Uterus (tissue), 4 donors: ENCODE measurements around the gene PCSK4. TPM values are rescaled to one million over a fixed set of nuclear protein-coding genes. Genes with fewer than 3 reads are reported as not detected.

Experiments used
- DNase-seq, 2 donors: peaks; one replicate each; pipeline ENCODE4 v3.0.0-alpha.2; 2019 to 2020
- H3K27ac ChIP-seq, 2 donors: fragments of 200-600 bp; sonication (generic); 1 replicate in 1 of 2; 2 replicates in 1 of 2; pipeline ENCODE4 v1.5.1; 2016 to 2018
- H3K27me3 ChIP-seq, 2 donors: fragments of 200-600 bp; sonication (generic); one replicate each; pipeline ENCODE4 v1.5.1; 2018 to 2019; ENCODE audit warnings: control low read depth in 1 of 2
- H3K36me3 ChIP-seq, 2 donors: fragments of 200-600 bp; sonication (generic); one replicate each; pipeline ENCODE4 v1.5.1; 2019; ENCODE audit warnings: control low read depth in 1 of 2
- H3K4me1 ChIP-seq, 2 donors: fragments of 200-600 bp; sonication (generic); one replicate each; pipeline ENCODE4 v1.5.1; 2018 to 2019; ENCODE audit warnings: control low read depth in 1 of 2
- H3K4me3 ChIP-seq, 2 donors: fragments of 200-600 bp; sonication (generic); 1 replicate in 1 of 2; 2 replicates in 1 of 2; pipeline ENCODE4 v1.5.1; 2018 to 2019; ENCODE audit warnings: mild to moderate bottlenecking in 1 of 2
- H3K9me3 ChIP-seq, 2 donors: fragments of 200-600 bp; sonication (generic); one replicate each; pipeline ENCODE4 v1.5.1; 2019; ENCODE audit warnings: control low read depth in 1 of 2
- POLR2A ChIP-seq, 2 donors: fragments of 450-650 bp; IDR thresholded peaks; one replicate each; pipeline ENCODE4 v1.6.1; 2016; ENCODE audit warnings: antibody characterized with exemption in 2 of 2, mild to moderate bottlenecking in 1 of 2, moderate library complexity in 1 of 2
- intact Hi-C: fragments of 100-400 bp; cut with DNase I; formaldehyde crosslinking; loops from one replicate; pipeline ENCODE4 v1.15.1; 2023; ENCODE audit warnings: low total_unique reads
- total RNA-seq, 4 donors: library from RNA; depleted of rRNA in 3 of 4; stranded (reverse); fragments of >200 nt in 3 of 4; gene quantifications; one replicate each; pipeline versions ENCODE4 v1.1.0 to v1.2.4, GENCODE V29; 2014 to 2023
- TF ChIP-seq, protein P1 (sequence below), 4 experiments: fragments of 200-600 bp in 2 of 4; fragments of 450-650 bp in 2 of 4; sonication (generic) in 2 of 4; IDR thresholded peaks; one replicate each; pipeline ENCODE4 v1.5.1; 2016 to 2019; ENCODE audit warnings: antibody characterized with exemption in 4 of 4, mild to moderate bottlenecking in 2 of 4, moderate library complexity in 1 of 4
- donor health status: DM: yes; HTN: yes; CAD: no.

PCSK4 gene
- total RNA-seq, 4 donors from 2014 or later: under 0.01 to 6.4 (median 4.6) TPM; not detected in 1

DNA sequence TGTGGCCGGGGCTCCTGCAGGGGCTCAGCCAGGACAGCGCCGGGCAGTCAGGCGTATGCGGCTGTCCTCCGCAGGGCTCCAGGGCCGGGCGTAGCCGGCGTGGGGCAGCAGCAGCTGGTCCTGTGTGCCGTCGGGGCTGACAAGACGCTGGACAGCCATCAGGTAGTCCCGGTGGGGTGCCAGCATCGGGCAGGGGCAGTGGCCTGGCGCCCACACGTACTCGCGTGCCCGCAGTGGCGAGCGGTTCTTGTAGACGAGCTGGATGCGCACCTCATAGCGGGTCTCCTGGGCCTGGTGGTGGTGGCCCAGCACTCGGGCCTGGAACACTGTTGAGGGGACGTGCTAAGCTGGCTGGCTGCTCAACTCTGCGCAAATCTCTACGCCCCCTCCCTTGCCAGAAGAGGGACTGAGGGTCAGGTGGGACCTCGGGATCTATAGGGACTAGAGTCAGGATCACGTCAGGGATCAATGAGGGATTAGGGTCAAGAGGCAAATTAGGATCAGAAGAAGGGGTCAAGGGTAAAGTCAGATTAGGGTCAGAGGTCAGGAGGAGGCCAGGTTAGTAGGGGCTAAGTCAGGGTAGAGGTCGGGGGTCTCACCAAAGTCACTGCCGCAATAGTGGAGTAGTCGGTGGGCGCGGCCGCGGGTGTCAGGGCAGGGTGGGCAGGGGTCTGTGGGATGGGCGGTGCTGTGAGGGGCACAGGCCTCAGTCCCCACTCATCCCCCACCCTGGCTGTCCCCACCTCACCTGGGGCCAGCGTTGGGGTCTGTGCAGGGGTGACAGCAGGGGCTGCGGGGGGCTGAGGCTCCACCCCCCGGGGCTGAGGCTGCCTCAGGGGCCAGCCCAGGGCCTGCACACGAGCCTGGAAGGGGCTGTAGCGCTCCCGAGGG, 16.1 kb upstream of the PCSK4 start:
- DNase-seq: no peak
- Histone ChIP-seq H3K27me3 (no peaks in the 10 kb centered on the region), H3K4me3 (no peak overlapping the region), H3K36me3 (no peaks in the 10 kb centered on the region), H3K27ac (no peak overlapping the region), H3K9me3 (no peaks in the 10 kb centered on the region), H3K4me1 (peaks cover 0 to 6% of the 10 kb centered on the region in 2 donors)
- TF ChIP-seq, protein P1, sequence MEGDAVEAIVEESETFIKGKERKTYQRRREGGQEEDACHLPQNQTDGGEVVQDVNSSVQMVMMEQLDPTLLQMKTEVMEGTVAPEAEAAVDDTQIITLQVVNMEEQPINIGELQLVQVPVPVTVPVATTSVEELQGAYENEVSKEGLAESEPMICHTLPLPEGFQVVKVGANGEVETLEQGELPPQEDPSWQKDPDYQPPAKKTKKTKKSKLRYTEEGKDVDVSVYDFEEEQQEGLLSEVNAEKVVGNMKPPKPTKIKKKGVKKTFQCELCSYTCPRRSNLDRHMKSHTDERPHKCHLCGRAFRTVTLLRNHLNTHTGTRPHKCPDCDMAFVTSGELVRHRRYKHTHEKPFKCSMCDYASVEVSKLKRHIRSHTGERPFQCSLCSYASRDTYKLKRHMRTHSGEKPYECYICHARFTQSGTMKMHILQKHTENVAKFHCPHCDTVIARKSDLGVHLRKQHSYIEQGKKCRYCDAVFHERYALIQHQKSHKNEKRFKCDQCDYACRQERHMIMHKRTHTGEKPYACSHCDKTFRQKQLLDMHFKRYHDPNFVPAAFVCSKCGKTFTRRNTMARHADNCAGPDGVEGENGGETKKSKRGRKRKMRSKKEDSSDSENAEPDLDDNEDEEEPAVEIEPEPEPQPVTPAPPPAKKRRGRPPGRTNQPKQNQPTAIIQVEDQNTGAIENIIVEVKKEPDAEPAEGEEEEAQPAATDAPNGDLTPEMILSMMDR (IDR thresholded peaks at IDR 0.05): no peak
- TF ChIP-seq POLR2A (IDR thresholded peaks at IDR 0.05): no peak
- intact Hi-C loops: no loop called here

GRCh38 chr19:1505012-1505411, 14.9 kb upstream of the PCSK4 start:
- TF ChIP-seq, protein P1 (IDR thresholded peaks at IDR 0.05): no peak
- no peak for TF ChIP-seq POLR2A (IDR thresholded peaks at IDR 0.05)
- intact Hi-C loops: no loop called here
- H3K27ac ChIP-seq: no peak overlapping the region
- no peaks in the 10 kb centered on the region for H3K27me3 ChIP-seq
- H3K9me3 ChIP-seq: no peaks in the 10 kb centered on the region
- no peak overlapping the region for H3K4me3 ChIP-seq
- H3K36me3 ChIP-seq: no peaks in the 10 kb centered on the region
- H3K4me1 ChIP-seq: peaks cover 0 to 6% of the 10 kb centered on the region in 2 donors
- no peak for DNase-seq

DNA sequence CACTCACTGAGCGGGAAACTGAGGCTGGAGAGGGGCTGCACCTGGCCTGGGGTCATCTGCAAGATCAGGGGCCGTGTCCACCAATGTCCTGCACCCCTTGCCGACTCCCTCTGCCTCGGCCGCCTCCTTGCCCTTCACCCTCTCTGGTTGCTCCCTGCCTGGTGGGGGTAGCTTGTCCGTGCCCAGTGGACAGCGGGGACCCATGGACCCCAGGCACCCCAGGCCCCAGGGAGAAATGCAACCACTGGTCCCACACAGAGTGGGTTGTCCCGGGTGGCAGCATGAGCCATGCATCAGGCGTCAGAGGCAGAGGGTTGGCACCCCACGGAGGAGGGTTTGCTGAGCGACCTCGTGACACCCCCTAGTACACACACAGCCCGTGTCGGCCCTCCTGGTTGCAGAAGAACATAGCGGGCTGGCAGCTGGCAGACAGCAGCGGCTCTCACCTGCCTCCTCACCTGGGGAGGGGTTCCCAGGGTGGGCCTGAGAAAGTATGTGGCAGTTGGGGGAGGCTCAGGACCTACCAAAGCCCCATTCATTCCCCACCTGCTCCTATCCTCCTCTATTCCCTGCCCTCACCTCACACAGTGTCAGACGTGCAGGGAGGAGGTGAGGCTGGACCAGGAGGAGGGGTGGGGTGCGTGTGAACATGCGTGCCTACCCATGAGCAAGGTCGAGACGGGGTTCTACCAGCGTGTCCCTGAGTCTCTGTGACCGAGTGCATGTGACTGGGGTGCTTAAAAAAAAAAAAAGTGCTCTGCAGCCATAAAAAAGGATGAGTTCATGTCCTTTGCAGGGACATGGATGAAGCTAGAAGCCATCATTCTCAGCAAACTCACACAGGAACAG, 14.0 kb upstream of the PCSK4 start:
- Histone ChIP-seq H3K27ac (no peak overlapping the region), H3K36me3 (no peaks in the 10 kb centered on the region), H3K4me1 (peaks cover 0 to 6% of the 10 kb centered on the region in 2 donors), H3K9me3 (no peaks in the 10 kb centered on the region), H3K4me3 (no peak overlapping the region), H3K27me3 (no peaks in the 10 kb centered on the region)
- TF ChIP-seq, protein P1 (IDR thresholded peaks at IDR 0.05): no peak
- no peak for TF ChIP-seq POLR2A (IDR thresholded peaks at IDR 0.05)
- DNase-seq: no peak
- intact Hi-C loops: no loop called here

- no peak overlapping the region for H3K4me3 ChIP-seq
- no peak overlapping the region for H3K27ac ChIP-seq
- DNase-seq: peak in 1 of 2 donors; percentile 61
- H3K36me3 ChIP-seq: no peaks in the 10 kb centered on the region
- no peaks in the 10 kb centered on the region for H3K27me3 ChIP-seq
- H3K4me1 ChIP-seq: peaks cover 0 to 6% of the 10 kb centered on the region in 2 donors
- TF ChIP-seq POLR2A (IDR thresholded peaks at IDR 0.05): no peak
- TF ChIP-seq, protein P1 (IDR thresholded peaks at IDR 0.05): peak; percentile 54 to 72 (median 64)
- intact Hi-C loops: no loop called here
- no peaks in the 10 kb centered on the region for H3K9me3 ChIP-seq
Observed at GRCh38 chr19:1503089-1503924, 13.2 kb upstream of the PCSK4 start.
